Measurements from ENCODE around the gene PRKAR1B.

DNA sequence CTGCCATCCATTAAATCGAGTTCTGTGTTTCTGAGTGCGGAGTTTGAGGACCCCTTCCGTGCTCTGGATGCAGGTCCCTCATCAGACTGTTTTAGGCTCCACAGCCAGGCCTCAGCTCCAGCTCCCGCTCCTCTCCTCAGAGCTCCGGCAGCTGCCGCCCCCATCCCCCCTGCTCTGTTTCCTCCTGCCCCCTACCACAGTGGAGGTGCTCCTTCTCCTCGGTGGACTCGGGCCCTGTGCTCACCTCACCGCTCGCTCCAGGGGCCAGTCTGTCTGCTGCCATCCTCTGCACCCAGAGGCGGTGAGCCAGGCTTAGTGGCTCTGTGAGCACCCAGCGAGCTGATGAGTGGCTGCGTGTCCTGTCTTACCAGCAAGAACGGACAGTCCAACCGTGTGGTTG, 21.4 kb upstream of the PRKAR1B start:
- TF ChIP-seq, protein P1, sequence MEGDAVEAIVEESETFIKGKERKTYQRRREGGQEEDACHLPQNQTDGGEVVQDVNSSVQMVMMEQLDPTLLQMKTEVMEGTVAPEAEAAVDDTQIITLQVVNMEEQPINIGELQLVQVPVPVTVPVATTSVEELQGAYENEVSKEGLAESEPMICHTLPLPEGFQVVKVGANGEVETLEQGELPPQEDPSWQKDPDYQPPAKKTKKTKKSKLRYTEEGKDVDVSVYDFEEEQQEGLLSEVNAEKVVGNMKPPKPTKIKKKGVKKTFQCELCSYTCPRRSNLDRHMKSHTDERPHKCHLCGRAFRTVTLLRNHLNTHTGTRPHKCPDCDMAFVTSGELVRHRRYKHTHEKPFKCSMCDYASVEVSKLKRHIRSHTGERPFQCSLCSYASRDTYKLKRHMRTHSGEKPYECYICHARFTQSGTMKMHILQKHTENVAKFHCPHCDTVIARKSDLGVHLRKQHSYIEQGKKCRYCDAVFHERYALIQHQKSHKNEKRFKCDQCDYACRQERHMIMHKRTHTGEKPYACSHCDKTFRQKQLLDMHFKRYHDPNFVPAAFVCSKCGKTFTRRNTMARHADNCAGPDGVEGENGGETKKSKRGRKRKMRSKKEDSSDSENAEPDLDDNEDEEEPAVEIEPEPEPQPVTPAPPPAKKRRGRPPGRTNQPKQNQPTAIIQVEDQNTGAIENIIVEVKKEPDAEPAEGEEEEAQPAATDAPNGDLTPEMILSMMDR (IDR thresholded peaks at IDR 0.05): no peak
- TF ChIP-seq POLR2A (IDR thresholded peaks at IDR 0.05) (no peak), EP300 (IDR thresholded peaks at IDR 0.05) (no peak), POLR2AphosphoS5 (IDR thresholded peaks at IDR 0.05) (no peak)
